Smooth muscle cell (in vitro differentiated cells): ENCODE data around the gene MCM9. TPM values are rescaled to one million over a fixed set of nuclear protein-coding genes. Genes with fewer than 3 reads are reported as not detected.

ENCODE experiments used
- DNase-seq: peaks from one replicate; lab custom pipeline; 2025; ENCODE audit not compliant: unreplicated experiment; lab: John Stamatoyannopoulos, UW
- H2AFZ ChIP-seq: fragments of 200-600 bp; sonication (generic); 2 replicates; pipeline ENCODE4 v1.6.0; 2016; ENCODE audit warnings: antibody characterized with exemption, low read depth, mild to moderate bottlenecking
- H3F3A ChIP-seq: fragments of 200-600 bp; sonication (generic); 2 replicates; pipeline ENCODE4 v1.6.0; 2017; ENCODE audit warnings: antibody characterized with exemption, low read depth
- H3K27ac ChIP-seq: fragments of 200-600 bp; sonication (generic); 2 replicates; pipeline ENCODE4 v1.5.1; 2016; ENCODE audit warnings: low read depth, mild to moderate bottlenecking
- H3K27me3 ChIP-seq: fragments of 200-600 bp; sonication (generic); 2 replicates; pipeline ENCODE4 v1.6.1; 2016; ENCODE audit warnings: low read depth, mild to moderate bottlenecking
- H3K36me3 ChIP-seq: fragments of 200-600 bp; sonication (generic); 2 replicates; pipeline ENCODE4 v1.5.1; 2016; ENCODE audit warnings: low read depth
- H3K4me1 ChIP-seq: fragments of 200-600 bp; sonication (generic); 2 replicates; pipeline ENCODE4 v1.5.1; 2016; ENCODE audit warnings: low read depth
- H3K4me2 ChIP-seq: fragments of 200-600 bp; sonication (generic); 2 replicates; pipeline ENCODE4 v1.6.0; 2016; ENCODE audit warnings: mild to moderate bottlenecking
- H3K4me3 ChIP-seq: fragments of 200-600 bp; sonication (generic); 2 replicates; pipeline ENCODE4 v1.5.1; 2016; ENCODE audit warnings: mild to moderate bottlenecking
- H3K79me2 ChIP-seq: fragments of 200-600 bp; sonication (generic); 2 replicates; pipeline ENCODE4 v1.6.0; 2016; ENCODE audit warnings: low read depth, mild to moderate bottlenecking
- H3K9ac ChIP-seq: fragments of 200-600 bp; sonication (generic); 2 replicates; pipeline ENCODE4 v1.6.0; 2016; ENCODE audit warnings: low read depth
- H3K9me3 ChIP-seq: fragments of 200-600 bp; sonication (generic); replicated peaks from 2 replicates; pipeline ENCODE4 v1.5.1; 2016; ENCODE audit warnings: low read depth
- H4K20me1 ChIP-seq: fragments of 200-600 bp; sonication (generic); 2 replicates; pipeline ENCODE4 v1.6.0; 2016; ENCODE audit warnings: low read depth
- WGBS: methylation state at CpG from one replicate; pipeline ENCODE4 v1.1.7; 2016; ENCODE audit warnings: low lambda C conversion rate; 5-methylcytosine and 5-hydroxymethylcytosine counted together
- polyA plus RNA-seq: library from polyadenylated mRNA; unstranded; fragments of >200 nt; fragmentation: Nextera tagmentation; extraction: Ambion mirVana; gene quantifications from 2 replicates; pipeline ENCODE4 v1.2.1, GENCODE V29; 2016
- total RNA-seq: library from RNA; depleted of rRNA; stranded (reverse); fragments of >200 nt; gene quantifications from 2 replicates; pipeline ENCODE4 v1.2.3, GENCODE V29; 2014
- TF ChIP-seq, protein P1 (sequence below): fragments of 200-600 bp; sonication (generic); IDR thresholded peaks from 2 replicates; pipeline ENCODE4 v1.5.1; 2017; ENCODE audit warnings: borderline replicate concordance, mild to moderate bottlenecking, antibody characterized with exemption; ENCODE audit not compliant: insufficient read depth, poor library complexity, severe bottlenecking

MCM9 gene
- total and polyA plus RNA-seq, 2 experiments from 2014 or later = 3.8 to 7.8 TPM

DNA sequence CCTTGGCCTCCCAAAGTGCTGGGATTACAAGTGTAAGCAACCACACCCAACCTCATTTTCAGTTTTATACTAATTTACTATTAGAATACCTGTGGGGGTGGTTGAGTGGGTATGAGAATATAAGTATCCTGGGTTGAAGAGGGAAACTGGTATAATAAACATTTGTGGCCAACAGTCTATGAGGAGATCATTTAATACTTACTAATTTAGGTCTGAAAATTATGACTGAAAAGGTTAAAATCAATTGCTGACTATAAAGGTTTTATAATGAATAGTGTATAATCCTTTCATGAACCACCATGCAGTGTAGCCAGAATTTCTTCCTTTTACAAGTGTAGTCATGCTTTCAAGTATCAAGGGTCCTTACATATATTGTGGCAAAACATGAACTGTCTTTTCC lies 29.9 kb downstream of the MCM9 start:
- no peak overlapping the region for H3K4me2 ChIP-seq
- peaks cover 21% of the 10 kb centered on the region for H3K4me1 ChIP-seq
- H3K36me3 ChIP-seq = peaks cover 29% of the 10 kb centered on the region

GRCh38 chr6:118903691-118904090 lies 31.3 kb downstream of the MCM9 start:
- Histone ChIP-seq H2AFZ (no peak overlapping the region), H3K36me3 (peaks cover 28% of the 10 kb centered on the region), H3K4me3 (no peak overlapping the region), H3K4me1 (peaks cover 24% of the 10 kb centered on the region), H3K27me3 (no peaks in the 10 kb centered on the region), H4K20me1 (peaks cover 27% of the 10 kb centered on the region), H3F3A (no peaks in the 10 kb centered on the region), H3K27ac (peak overlapping the region; percentile 93), H3K9me3 (no peaks in the 10 kb centered on the region), H3K79me2 (peaks cover 66% of the 10 kb centered on the region), H3K9ac (no peak overlapping the region), H3K4me2 (no peak overlapping the region)
- no peak for DNase-seq
- TF ChIP-seq, protein P1, sequence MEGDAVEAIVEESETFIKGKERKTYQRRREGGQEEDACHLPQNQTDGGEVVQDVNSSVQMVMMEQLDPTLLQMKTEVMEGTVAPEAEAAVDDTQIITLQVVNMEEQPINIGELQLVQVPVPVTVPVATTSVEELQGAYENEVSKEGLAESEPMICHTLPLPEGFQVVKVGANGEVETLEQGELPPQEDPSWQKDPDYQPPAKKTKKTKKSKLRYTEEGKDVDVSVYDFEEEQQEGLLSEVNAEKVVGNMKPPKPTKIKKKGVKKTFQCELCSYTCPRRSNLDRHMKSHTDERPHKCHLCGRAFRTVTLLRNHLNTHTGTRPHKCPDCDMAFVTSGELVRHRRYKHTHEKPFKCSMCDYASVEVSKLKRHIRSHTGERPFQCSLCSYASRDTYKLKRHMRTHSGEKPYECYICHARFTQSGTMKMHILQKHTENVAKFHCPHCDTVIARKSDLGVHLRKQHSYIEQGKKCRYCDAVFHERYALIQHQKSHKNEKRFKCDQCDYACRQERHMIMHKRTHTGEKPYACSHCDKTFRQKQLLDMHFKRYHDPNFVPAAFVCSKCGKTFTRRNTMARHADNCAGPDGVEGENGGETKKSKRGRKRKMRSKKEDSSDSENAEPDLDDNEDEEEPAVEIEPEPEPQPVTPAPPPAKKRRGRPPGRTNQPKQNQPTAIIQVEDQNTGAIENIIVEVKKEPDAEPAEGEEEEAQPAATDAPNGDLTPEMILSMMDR = no peak
- WGBS = 76% methylated on average over 6 of the region's 6 CpGs

More for the DNA sequence above, 29.9 kb downstream of the MCM9 start:
- Histone ChIP-seq H4K20me1 (peaks cover 19% of the 10 kb centered on the region), H3F3A (no peaks in the 10 kb centered on the region), H3K9ac (no peak overlapping the region), H2AFZ (no peak overlapping the region), H3K79me2 (peaks cover 52% of the 10 kb centered on the region), H3K9me3 (no peaks in the 10 kb centered on the region), H3K27ac (no peak overlapping the region), H3K4me3 (no peak overlapping the region), H3K27me3 (no peaks in the 10 kb centered on the region)
- DNase-seq = no peak
- TF ChIP-seq, protein P1 = no peak

DNA sequence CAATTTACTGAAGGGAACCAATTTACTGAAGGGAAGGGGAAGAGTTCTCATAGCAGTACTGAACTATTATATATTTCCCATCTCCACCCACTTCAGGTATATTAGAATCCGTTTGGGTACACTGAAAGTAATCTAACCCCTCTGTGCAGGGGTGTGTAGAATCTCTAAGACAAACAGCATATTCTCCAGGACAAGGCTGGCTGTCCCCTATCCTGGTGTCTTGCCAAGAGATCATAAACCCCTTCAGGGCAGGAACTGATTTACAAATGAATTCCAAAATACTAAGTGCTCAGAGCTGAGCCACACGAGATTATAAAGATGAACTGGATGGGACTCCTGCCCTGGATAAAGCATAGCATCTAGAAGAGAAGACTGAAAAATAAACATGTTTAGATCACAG lies 31.8 kb downstream of the MCM9 start:
- Histone ChIP-seq H3K27ac (peak overlapping the region; percentile 93), H3K36me3 (peaks cover 22% of the 10 kb centered on the region), H3K79me2 (peaks cover 71% of the 10 kb centered on the region), H2AFZ (no peak overlapping the region), H3K4me1 (peaks cover 24% of the 10 kb centered on the region), H3K9me3 (no peaks in the 10 kb centered on the region), H3F3A (no peaks in the 10 kb centered on the region), H3K4me3 (no peak overlapping the region), H3K27me3 (no peaks in the 10 kb centered on the region), H3K4me2 (peak overlapping the region; percentile 72), H4K20me1 (peaks cover 27% of the 10 kb centered on the region), H3K9ac (peak overlapping the region; percentile 66)
- TF ChIP-seq, protein P1 = no peak
- DNase-seq = no peak
- 41% methylated on average over 2 of the region's 2 CpGs for WGBS

- DNase-seq = no peak
- Histone ChIP-seq H3K79me2 (peaks cover 73% of the 10 kb centered on the region), H3K36me3 (peaks cover 18% of the 10 kb centered on the region), H3K27me3 (no peaks in the 10 kb centered on the region), H3K9ac (peak overlapping the region; percentile 66), H4K20me1 (peaks cover 27% of the 10 kb centered on the region), H3K27ac (peak overlapping the region; percentile 93), H3K4me3 (no peak overlapping the region), H3K4me1 (peaks cover 27% of the 10 kb centered on the region), H3F3A (no peaks in the 10 kb centered on the region), H2AFZ (no peak overlapping the region), H3K4me2 (peak overlapping the region; percentile 72), H3K9me3 (no peaks in the 10 kb centered on the region)
- TF ChIP-seq, protein P1 = no peak
Observed at GRCh38 chr6:118902726-118903125, 32.2 kb downstream of the MCM9 start.
